ENCODE measurements around the gene HSD17B12. TPM values are rescaled to one million over a fixed set of nuclear protein-coding genes. Genes with fewer than 3 reads are reported as not detected.

HSD17B12 gene
- total RNA-seq, 4 donors from 2014 or later = 38.8 to 52.7 (median 41.8) TPM

- no peak for DNase-seq (ENCODE audit: extremely low spot score)
- H3K4me1 ChIP-seq = peaks cover 0 to 4% (median 0%) of the 10 kb centered on the region in 4 donors
- WGBS = 100% methylated on average over 3 of the region's 3 CpGs
- intact Hi-C loops (cut with DNase I) = no loop called here
- no peak overlapping the region for H3K4me3 ChIP-seq
- peaks cover 0 to 8% (median 0%) of the 10 kb centered on the region in 4 donors for H3K36me3 ChIP-seq
- peaks cover 0 to 9% (median 3%) of the 10 kb centered on the region in 4 donors for H3K9me3 ChIP-seq
- TF ChIP-seq, protein P1, sequence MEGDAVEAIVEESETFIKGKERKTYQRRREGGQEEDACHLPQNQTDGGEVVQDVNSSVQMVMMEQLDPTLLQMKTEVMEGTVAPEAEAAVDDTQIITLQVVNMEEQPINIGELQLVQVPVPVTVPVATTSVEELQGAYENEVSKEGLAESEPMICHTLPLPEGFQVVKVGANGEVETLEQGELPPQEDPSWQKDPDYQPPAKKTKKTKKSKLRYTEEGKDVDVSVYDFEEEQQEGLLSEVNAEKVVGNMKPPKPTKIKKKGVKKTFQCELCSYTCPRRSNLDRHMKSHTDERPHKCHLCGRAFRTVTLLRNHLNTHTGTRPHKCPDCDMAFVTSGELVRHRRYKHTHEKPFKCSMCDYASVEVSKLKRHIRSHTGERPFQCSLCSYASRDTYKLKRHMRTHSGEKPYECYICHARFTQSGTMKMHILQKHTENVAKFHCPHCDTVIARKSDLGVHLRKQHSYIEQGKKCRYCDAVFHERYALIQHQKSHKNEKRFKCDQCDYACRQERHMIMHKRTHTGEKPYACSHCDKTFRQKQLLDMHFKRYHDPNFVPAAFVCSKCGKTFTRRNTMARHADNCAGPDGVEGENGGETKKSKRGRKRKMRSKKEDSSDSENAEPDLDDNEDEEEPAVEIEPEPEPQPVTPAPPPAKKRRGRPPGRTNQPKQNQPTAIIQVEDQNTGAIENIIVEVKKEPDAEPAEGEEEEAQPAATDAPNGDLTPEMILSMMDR (IDR thresholded peaks at IDR 0.05) = no peak
- TF ChIP-seq EP300 (IDR thresholded peaks at IDR 0.05) (no peak), POLR2AphosphoS5 (IDR thresholded peaks at IDR 0.05) (no peak), POLR2A (IDR thresholded peaks at IDR 0.05; ENCODE audit: low read depth) (no peak)
- H3K27me3 ChIP-seq = no peaks in the 10 kb centered on the region
- no peak overlapping the region for H3K27ac ChIP-seq (replicated peaks in 1 of 4)
Observed at GRCh38 chr11:43770173-43770572, 89.6 kb downstream of the HSD17B12 start.

DNA sequence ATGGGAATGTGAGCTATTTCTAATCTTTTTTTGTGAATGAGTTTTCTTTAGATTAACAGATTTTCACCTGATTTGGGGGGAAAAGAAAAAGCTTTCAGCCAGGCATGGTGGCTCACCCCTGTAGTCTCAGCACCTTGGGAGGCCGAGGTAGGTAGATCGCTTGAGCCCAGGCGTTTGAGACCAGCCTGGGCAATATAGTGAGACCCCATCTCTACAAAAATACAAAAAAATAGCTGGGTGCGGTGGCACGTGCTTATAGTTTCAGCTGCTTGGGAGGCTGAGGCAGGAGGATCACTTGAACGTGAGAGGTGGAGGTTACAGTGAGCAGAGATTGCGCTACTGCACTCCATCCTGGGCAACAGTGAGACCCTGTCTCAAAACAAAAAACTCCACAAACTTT lies 92.2 kb downstream of the HSD17B12 start:
- Histone ChIP-seq H3K4me1 (peaks cover 0 to 4% (median 0%) of the 10 kb centered on the region in 4 donors), H3K27ac (replicated peaks in 1 of 4) (no peak overlapping the region), H3K36me3 (peaks cover 0 to 8% (median 0%) of the 10 kb centered on the region in 4 donors), H3K27me3 (no peaks in the 10 kb centered on the region), H3K4me3 (no peak overlapping the region), H3K9me3 (no peaks in the 10 kb centered on the region)
- intact Hi-C loops (cut with DNase I) = no loop called here
- DNase-seq (ENCODE audit: extremely low spot score) = no peak
- TF ChIP-seq EP300 (IDR thresholded peaks at IDR 0.05) (no peak), POLR2A (IDR thresholded peaks at IDR 0.05; ENCODE audit: low read depth) (no peak), POLR2AphosphoS5 (IDR thresholded peaks at IDR 0.05) (no peak)
- TF ChIP-seq, protein P1 (IDR thresholded peaks at IDR 0.05) = no peak
- 98% methylated on average over 7 of the region's 7 CpGs for WGBS

- Histone ChIP-seq H3K27me3 (no peaks in the 10 kb centered on the region), H3K27ac (replicated peaks in 1 of 4) (no peak overlapping the region), H3K9me3 (no peaks in the 10 kb centered on the region), H3K36me3 (no peaks in the 10 kb centered on the region), H3K4me1 (no peaks in the 10 kb centered on the region), H3K4me3 (no peak overlapping the region)
- TF ChIP-seq POLR2AphosphoS5 (IDR thresholded peaks at IDR 0.05) = no peak
- TF ChIP-seq, protein P1 (IDR thresholded peaks at IDR 0.05) = no peak
- no peak for TF ChIP-seq EP300 (IDR thresholded peaks at IDR 0.05)
- TF ChIP-seq POLR2A (IDR thresholded peaks at IDR 0.05; ENCODE audit: low read depth) = no peak
- intact Hi-C loops (cut with DNase I) = no loop called here
- no peak for DNase-seq (ENCODE audit: extremely low spot score)
- 100% methylated on average over 2 of the region's 2 CpGs for WGBS
Observed at GRCh38 chr11:43774786-43775185, 94.2 kb downstream of the HSD17B12 start.

DNA sequence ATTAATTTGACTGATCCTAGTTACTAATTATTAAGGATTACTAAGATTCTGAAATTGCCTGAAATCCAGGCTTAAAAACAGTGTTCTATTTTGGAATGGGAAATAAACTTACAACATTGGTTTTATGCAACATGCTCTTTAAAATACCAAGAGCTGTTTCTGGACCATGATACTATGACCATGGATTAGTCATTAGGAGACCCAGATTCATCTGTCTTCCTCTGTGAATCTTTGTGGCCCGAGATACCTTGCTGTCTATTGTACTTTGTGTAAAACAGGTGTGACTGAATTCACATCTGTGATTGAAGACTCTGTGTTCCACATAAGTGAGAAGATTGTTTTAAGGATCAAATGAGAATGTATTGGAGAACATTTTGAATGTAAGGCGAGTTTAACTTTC lies 98.8 kb downstream of the HSD17B12 start:
- intact Hi-C loops (cut with DNase I) = no loop called here
- no peak for DNase-seq (ENCODE audit: extremely low spot score)
- 95% methylated on average over 2 of the region's 2 CpGs for WGBS
- no peak overlapping the region for H3K27ac ChIP-seq (replicated peaks in 1 of 4)
- H3K4me1 ChIP-seq = no peaks in the 10 kb centered on the region
- no peak overlapping the region for H3K4me3 ChIP-seq
- no peaks in the 10 kb centered on the region for H3K27me3 ChIP-seq
- H3K36me3 ChIP-seq = no peaks in the 10 kb centered on the region
- no peak for TF ChIP-seq POLR2AphosphoS5 (IDR thresholded peaks at IDR 0.05)
- TF ChIP-seq EP300 (IDR thresholded peaks at IDR 0.05) = no peak
- TF ChIP-seq POLR2A (IDR thresholded peaks at IDR 0.05; ENCODE audit: low read depth) = no peak
- TF ChIP-seq, protein P1 (IDR thresholded peaks at IDR 0.05) = no peak
- H3K9me3 ChIP-seq = peaks cover 0 to 10% (median under 1%) of the 10 kb centered on the region in 4 donors

DNA sequence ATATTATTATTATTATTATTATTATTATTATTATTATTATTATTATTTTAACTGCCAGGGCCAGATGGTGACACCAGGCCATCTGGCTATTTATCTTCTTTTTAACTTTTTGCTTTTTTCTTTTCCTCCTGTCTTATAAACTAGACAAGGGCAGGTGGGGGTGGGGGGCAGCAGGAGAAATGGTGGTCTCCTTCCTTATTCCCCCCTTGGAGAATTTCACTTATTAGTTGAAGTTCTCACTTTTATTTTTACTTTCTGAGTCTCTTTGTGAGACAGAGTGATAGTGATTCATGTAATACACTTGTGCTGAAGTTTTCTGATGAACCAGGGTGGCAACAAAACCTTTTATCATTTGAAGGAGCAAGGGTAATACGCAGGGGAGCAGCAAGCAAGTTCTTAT lies 103.8 kb downstream of the HSD17B12 start:
- Histone ChIP-seq H3K9me3 (peaks cover 0 to 16% (median 2%) of the 10 kb centered on the region in 4 donors), H3K4me1 (no peaks in the 10 kb centered on the region), H3K36me3 (no peaks in the 10 kb centered on the region), H3K4me3 (no peak overlapping the region), H3K27me3 (no peaks in the 10 kb centered on the region), H3K27ac (replicated peaks in 1 of 4) (no peak overlapping the region)
- TF ChIP-seq POLR2A (IDR thresholded peaks at IDR 0.05; ENCODE audit: low read depth) (no peak), EP300 (IDR thresholded peaks at IDR 0.05) (no peak), POLR2AphosphoS5 (IDR thresholded peaks at IDR 0.05) (no peak)
- TF ChIP-seq, protein P1 (IDR thresholded peaks at IDR 0.05) = no peak
- 100% methylated on average over 1 of the region's 1 CpG for WGBS
- no peak for DNase-seq (ENCODE audit: extremely low spot score)
- intact Hi-C loops (cut with DNase I) = no loop called here
